ENCODE measurements around the gene ADPRH. TPM values are rescaled to one million over a fixed set of nuclear protein-coding genes. Genes with fewer than 3 reads are reported as not detected.
A peak's percentile ranks its signal among the peaks of the same experiment; 100 is the strongest.

The ADPRH gene
- total RNA-seq, 1 donor from 2014 or later, result 0.53 TPM

- no peak for FAIRE-seq
These were observed 53.5 kb downstream of the ADPRH start for GRCh38 chr3:119632829-119633228.

GRCh38 chr3:119635719-119636118 lies 56.4 kb downstream of the ADPRH start:
- no peak for DNase-seq (ENCODE audit: low read depth)
- TF ChIP-seq, protein P1, sequence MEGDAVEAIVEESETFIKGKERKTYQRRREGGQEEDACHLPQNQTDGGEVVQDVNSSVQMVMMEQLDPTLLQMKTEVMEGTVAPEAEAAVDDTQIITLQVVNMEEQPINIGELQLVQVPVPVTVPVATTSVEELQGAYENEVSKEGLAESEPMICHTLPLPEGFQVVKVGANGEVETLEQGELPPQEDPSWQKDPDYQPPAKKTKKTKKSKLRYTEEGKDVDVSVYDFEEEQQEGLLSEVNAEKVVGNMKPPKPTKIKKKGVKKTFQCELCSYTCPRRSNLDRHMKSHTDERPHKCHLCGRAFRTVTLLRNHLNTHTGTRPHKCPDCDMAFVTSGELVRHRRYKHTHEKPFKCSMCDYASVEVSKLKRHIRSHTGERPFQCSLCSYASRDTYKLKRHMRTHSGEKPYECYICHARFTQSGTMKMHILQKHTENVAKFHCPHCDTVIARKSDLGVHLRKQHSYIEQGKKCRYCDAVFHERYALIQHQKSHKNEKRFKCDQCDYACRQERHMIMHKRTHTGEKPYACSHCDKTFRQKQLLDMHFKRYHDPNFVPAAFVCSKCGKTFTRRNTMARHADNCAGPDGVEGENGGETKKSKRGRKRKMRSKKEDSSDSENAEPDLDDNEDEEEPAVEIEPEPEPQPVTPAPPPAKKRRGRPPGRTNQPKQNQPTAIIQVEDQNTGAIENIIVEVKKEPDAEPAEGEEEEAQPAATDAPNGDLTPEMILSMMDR (IDR thresholded peaks at IDR 0.05; ENCODE audit: insufficient read depth, low read length, severe bottlenecking), result no peak
- Histone ChIP-seq H3K27me3 (ENCODE audit: control insufficient read depth, insufficient read depth, low read length) (no peaks in the 10 kb centered on the region), H3K4me3 (ENCODE audit: low read depth, low read length) (no peak overlapping the region), H3K36me3 (ENCODE audit: control insufficient read depth, insufficient read depth, low read length) (no peaks in the 10 kb centered on the region)
- no peak for FAIRE-seq

More at GRCh38 chr3:119632829-119633228, 53.5 kb downstream of the ADPRH start:
- Histone ChIP-seq H3K27me3 (ENCODE audit: control insufficient read depth, insufficient read depth, low read length) (no peaks in the 10 kb centered on the region), H3K36me3 (ENCODE audit: control insufficient read depth, insufficient read depth, low read length) (no peaks in the 10 kb centered on the region), H3K4me3 (ENCODE audit: low read depth, low read length) (no peak overlapping the region)
- no peak for DNase-seq (ENCODE audit: low read depth)
- TF ChIP-seq, protein P1 (IDR thresholded peaks at IDR 0.05; ENCODE audit: insufficient read depth, low read length, severe bottlenecking), result no peak

DNA sequence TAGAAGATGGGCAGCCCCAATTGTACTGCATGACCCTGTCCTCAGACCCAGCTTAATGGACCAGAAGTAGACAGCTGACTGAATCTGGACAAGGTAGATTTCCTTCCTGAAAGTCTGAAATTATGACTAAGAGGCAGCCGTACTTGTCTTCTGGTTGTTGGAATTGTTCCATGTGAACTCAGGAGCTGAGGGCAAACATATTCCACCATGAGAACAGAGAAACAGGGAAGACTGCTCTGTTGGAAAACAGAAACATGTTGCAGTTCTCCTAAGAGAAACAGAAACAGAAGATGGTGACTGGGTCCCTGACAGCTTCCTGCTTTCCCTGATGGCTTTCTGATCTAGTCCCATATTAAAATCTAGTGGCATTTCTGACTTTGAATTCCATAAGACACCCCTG lies 57.0 kb downstream of the ADPRH start:
- peak; percentile 77 for DNase-seq (ENCODE audit: low read depth)
- no peak overlapping the region for H3K4me3 ChIP-seq (ENCODE audit: low read depth, low read length)
- H3K36me3 ChIP-seq (ENCODE audit: control insufficient read depth, insufficient read depth, low read length), result no peaks in the 10 kb centered on the region
- no peak for FAIRE-seq
- TF ChIP-seq, protein P1 (IDR thresholded peaks at IDR 0.05; ENCODE audit: insufficient read depth, low read length, severe bottlenecking), result no peak
- no peaks in the 10 kb centered on the region for H3K27me3 ChIP-seq (ENCODE audit: control insufficient read depth, insufficient read depth, low read length)

GRCh38 chr3:119636891-119637611 lies 57.8 kb downstream of the ADPRH start:
- no peak overlapping the region for H3K4me3 ChIP-seq (ENCODE audit: low read depth, low read length)
- no peak for FAIRE-seq
- H3K27me3 ChIP-seq (ENCODE audit: control insufficient read depth, insufficient read depth, low read length), result no peaks in the 10 kb centered on the region
- TF ChIP-seq, protein P1 (IDR thresholded peaks at IDR 0.05; ENCODE audit: insufficient read depth, low read length, severe bottlenecking), result no peak
- H3K36me3 ChIP-seq (ENCODE audit: control insufficient read depth, insufficient read depth, low read length), result no peaks in the 10 kb centered on the region
- DNase-seq (ENCODE audit: low read depth), result no peak

- no peaks in the 10 kb centered on the region for H3K36me3 ChIP-seq (ENCODE audit: control insufficient read depth, insufficient read depth, low read length)
- TF ChIP-seq, protein P1 (IDR thresholded peaks at IDR 0.05; ENCODE audit: insufficient read depth, low read length, severe bottlenecking), result no peak
- no peak overlapping the region for H3K4me3 ChIP-seq (ENCODE audit: low read depth, low read length)
- DNase-seq (ENCODE audit: low read depth) (peak; percentile 88), FAIRE-seq (no peak)
- no peaks in the 10 kb centered on the region for H3K27me3 ChIP-seq (ENCODE audit: control insufficient read depth, insufficient read depth, low read length)
These were observed 58.6 kb downstream of the ADPRH start for GRCh38 chr3:119637679-119638477.

Other genes with a start within 250 kb of the ADPRH start
- gene TMEM39A, start 115.9 kb upstream of the ADPRH start, total RNA-seq, result 43.7 and 51.3 TPM in 2 replicates
- 9.0 and 16.6 TPM in 2 replicates for gene POGLUT1, start 110.5 kb upstream of the ADPRH start, total RNA-seq
- 52.7 and 59.3 TPM in 2 replicates for gene TIMMDC1, start 80.9 kb upstream of the ADPRH start, total RNA-seq
- not detected in 2 replicates for gene CD80, start 19.9 kb upstream of the ADPRH start, total RNA-seq
- not detected in 2 replicates for gene PLA1A, start 18.4 kb downstream of the ADPRH start, total RNA-seq
- 0.26 TPM in 1 of 2 replicates, not detected in the other for gene POPDC2, start 81.1 kb downstream of the ADPRH start, total RNA-seq
- gene COX17, start 97.9 kb downstream of the ADPRH start, total RNA-seq, result 10.0 and 46.2 TPM in 2 replicates
- gene CFAP91, start 123.5 kb downstream of the ADPRH start, total RNA-seq, result not detected in 2 replicates
- gene NR1I2, start 202.6 kb downstream of the ADPRH start, total RNA-seq, result not detected in 2 replicates